Liver (tissue), 9 donors: ENCODE measurements around the gene WNT11. TPM values are rescaled to one million over a fixed set of nuclear protein-coding genes. Genes with fewer than 3 reads are reported as not detected.

Experiments used
- DNase-seq: peaks from one replicate; pipeline ENCODE4 v3.0.0-alpha.2; 2017; ENCODE audit warnings: low spot score
- H3K27ac ChIP-seq, 2 donors: one replicate each; pipeline ENCODE4 v1.7.0; 2013; ENCODE audit warnings: inconsistent platforms in 2 of 2, low read length in 2 of 2, control low read depth in 1 of 2, low read depth in 1 of 2, mild to moderate bottlenecking in 1 of 2
- H3K27me3 ChIP-seq, 4 donors: one replicate each; pipeline versions ENCODE4 v1.6.1 to v1.7.0; 2013; ENCODE audit warnings: low read length in 3 of 4, inconsistent platforms in 1 of 4, mild to moderate bottlenecking in 1 of 4, moderate library complexity in 1 of 4; ENCODE audit not compliant: control insufficient read depth in 4 of 4, insufficient read depth in 4 of 4
- H3K36me3 ChIP-seq, 4 donors: one replicate each; pipeline versions ENCODE4 v1.6.1 to v1.7.0; 2013; ENCODE audit warnings: low read length in 3 of 4, mild to moderate bottlenecking in 3 of 4, low read depth in 1 of 4, moderate library complexity in 1 of 4; ENCODE audit not compliant: control insufficient read depth in 4 of 4, insufficient read depth in 3 of 4
- H3K4me1 ChIP-seq, 4 donors: one replicate each; pipeline versions ENCODE4 v1.6.1 to v1.7.0; 2013; ENCODE audit warnings: low read length in 3 of 4, mild to moderate bottlenecking in 3 of 4, moderate library complexity in 1 of 4; ENCODE audit not compliant: control insufficient read depth in 4 of 4, insufficient read depth in 4 of 4
- H3K4me3 ChIP-seq, 3 donors: one replicate each; pipeline versions ENCODE4 v1.6.1 to v1.7.0; 2013; ENCODE audit warnings: low read length in 3 of 3, control low read depth in 1 of 3, low read depth in 1 of 3, mild to moderate bottlenecking in 1 of 3
- H3K9ac ChIP-seq, 2 donors: one replicate each; pipeline ENCODE4 v1.7.0; 2013; ENCODE audit warnings: low read length in 2 of 2, mild to moderate bottlenecking in 2 of 2, moderate library complexity in 2 of 2, control low read depth in 1 of 2, low read depth in 1 of 2
- H3K9me3 ChIP-seq, 4 donors: one replicate each; pipeline versions ENCODE4 v1.6.1 to v1.7.0; 2013; ENCODE audit warnings: low read length in 3 of 4; ENCODE audit not compliant: control insufficient read depth in 4 of 4
- EGR1 ChIP-seq, 2 donors: IDR thresholded peaks; 2 replicates each; pipeline ENCODE4 v1.6.1; 2016 to 2018; ENCODE audit warnings: antibody characterized with exemption in 2 of 2, low read depth in 2 of 2
- FOXA1 ChIP-seq: IDR thresholded peaks from 2 replicates; pipeline ENCODE4 v1.6.1; 2016; ENCODE audit warnings: antibody characterized with exemption
- FOXA2 ChIP-seq: IDR thresholded peaks from 2 replicates; pipeline ENCODE4 v1.6.1; 2016; ENCODE audit warnings: antibody characterized with exemption
- GABPA ChIP-seq, 2 donors: IDR thresholded peaks in 1 of 2; conservative IDR thresholded peaks in 1 of 2; 2 replicates each; pipeline ENCODE4 v1.6.1; 2016; ENCODE audit warnings: antibody characterized with exemption in 2 of 2, mild to moderate bottlenecking in 1 of 2, moderate library complexity in 1 of 2
- HNF4A ChIP-seq, 2 donors: conservative IDR thresholded peaks; 2 replicates each; pipeline ENCODE4 v1.6.1; 2016; ENCODE audit warnings: antibody characterized with exemption in 2 of 2, mild to moderate bottlenecking in 2 of 2
- HNF4G ChIP-seq: IDR thresholded peaks from 2 replicates; pipeline ENCODE4 v1.6.1; 2016; ENCODE audit warnings: antibody characterized with exemption
- NR2F2 ChIP-seq: IDR thresholded peaks from 2 replicates; pipeline ENCODE4 v1.6.1; 2016; ENCODE audit warnings: antibody characterized with exemption
- RAD21 ChIP-seq, 2 donors: IDR thresholded peaks; 2 replicates each; pipeline ENCODE4 v1.6.1; 2016; ENCODE audit warnings: antibody characterized with exemption in 2 of 2, mild to moderate bottlenecking in 2 of 2
- RXRA ChIP-seq, 2 donors: IDR thresholded peaks; 2 replicates each; pipeline ENCODE4 v1.6.1; 2017 to 2018; ENCODE audit warnings: antibody characterized with exemption in 2 of 2, mild to moderate bottlenecking in 1 of 2
- SP1 ChIP-seq: IDR thresholded peaks from 2 replicates; pipeline ENCODE4 v1.6.1; 2018; ENCODE audit warnings: antibody characterized with exemption, mild to moderate bottlenecking
- TAF1 ChIP-seq: conservative IDR thresholded peaks from 2 replicates; pipeline ENCODE4 v1.6.1; 2016; ENCODE audit warnings: antibody characterized with exemption, mild to moderate bottlenecking
- YY1 ChIP-seq: IDR thresholded peaks from 2 replicates; pipeline ENCODE4 v1.6.1; 2016; ENCODE audit warnings: antibody characterized with exemption, mild to moderate bottlenecking
- whole genome bisulfite sequencing: extraction: QIAGEN DNeasy Blood & Tissue Kit; methylation state at CpG from one replicate; pipeline ENCODE4 v1.1.7; 2013; 5-methylcytosine and 5-hydroxymethylcytosine counted together
- polyA plus RNA-seq, 2 donors: library from polyadenylated mRNA; stranded (reverse) in 1 of 2; unstranded in 1 of 2; fragments of 200-250 nt in 1 of 2; fragments of >200 nt in 1 of 2; fragmentation: Nextera tagmentation in 1 of 2; extraction: Ambion mirVana in 1 of 2; gene quantifications; one replicate each; pipeline versions ENCODE4 v1.2.1 to v1.2.3, GENCODE V29; 2013 to 2015
- total RNA-seq, 2 donors: library from RNA; depleted of rRNA; stranded (reverse); fragments of >200 nt; gene quantifications; one replicate each; pipeline ENCODE4 v1.2.3, GENCODE V29; 2014
- TF ChIP-seq, protein P1 (sequence below): IDR thresholded peaks from 2 replicates; pipeline ENCODE4 v1.6.1; 2016; ENCODE audit warnings: antibody characterized with exemption
- TF ChIP-seq, protein P2 (sequence below): IDR thresholded peaks from 2 replicates; pipeline ENCODE4 v1.6.1; 2016; ENCODE audit warnings: antibody characterized with exemption
- TF ChIP-seq, protein P3 (sequence below): fragments of 150-350 bp; IDR thresholded peaks from 2 replicates; pipeline ENCODE4 v1.5.1; 2017; ENCODE audit warnings: improper control_type of control experiment, low read depth, low read length; ENCODE audit not compliant: missing input control
- TF ChIP-seq, protein P4 (sequence below): IDR thresholded peaks from 2 replicates; pipeline ENCODE4 v1.6.1; 2016; ENCODE audit warnings: antibody characterized with exemption, mild to moderate bottlenecking
- TF ChIP-seq, protein P5 (sequence below): IDR thresholded peaks from 2 replicates; pipeline ENCODE4 v1.6.1; 2016; ENCODE audit warnings: antibody characterized with exemption
- donor health status: healthy.
- donor health status: healthy.
- donor health status: healthy.
- donor health status: healthy.
- donor health status: healthy.

The WNT11 gene
- total and polyA plus RNA-seq, 4 donors, result 1.1 to 4.8 (median 2.5) TPM

DNA sequence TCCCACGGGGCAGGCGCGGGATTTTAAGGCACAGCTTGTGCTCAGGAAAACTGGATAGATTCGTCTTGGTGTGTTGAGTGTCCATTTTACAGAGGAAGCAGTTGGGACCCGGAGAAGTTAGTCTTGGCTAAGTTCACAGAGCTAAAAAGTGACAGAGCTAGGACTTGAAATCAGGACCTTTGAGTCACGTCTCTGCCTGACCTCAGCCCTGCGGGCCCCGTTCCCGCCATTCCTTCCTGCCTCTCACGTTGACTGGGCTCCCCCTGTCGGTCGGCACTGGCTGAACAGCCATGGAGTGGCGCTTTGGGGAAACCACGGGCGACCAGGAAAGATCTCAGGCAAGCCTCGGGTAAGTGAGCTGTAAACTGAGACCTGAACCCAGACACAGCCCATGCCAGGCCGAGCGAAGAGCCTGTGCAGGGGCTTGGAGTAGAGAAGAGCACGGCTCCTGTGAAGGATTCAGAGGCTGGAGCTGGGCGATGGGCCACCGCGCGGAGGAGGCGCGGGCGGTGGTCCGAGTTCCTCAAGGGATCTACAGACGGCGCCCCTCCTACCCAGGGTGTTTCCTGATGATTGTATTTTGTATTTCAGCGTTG, 54.1 kb downstream of the WNT11 start:
- Histone ChIP-seq H3K27me3 (no peaks in the 10 kb centered on the region), H3K36me3 (no peaks in the 10 kb centered on the region), H3K9me3 (no peaks in the 10 kb centered on the region), H3K27ac (no peak overlapping the region), H3K4me1 (peaks cover 0 to 9% (median 5%) of the 10 kb centered on the region in 4 donors), H3K4me3 (peak overlapping the region in 1 of 3 donors; percentile 43), H3K9ac (peak overlapping the region in 1 of 2 donors; percentile 30)
- WGBS, result 19% methylated on average over 30 of the region's 30 CpGs
- DNase-seq, result peak; percentile 83
- TF ChIP-seq YY1 (peak; percentile 57), NR2F2 (peak; percentile 29), RAD21 (IDR thresholded peaks at IDR 0.05) (peak; percentile 96 to 97)
- TF ChIP-seq, protein P1, sequence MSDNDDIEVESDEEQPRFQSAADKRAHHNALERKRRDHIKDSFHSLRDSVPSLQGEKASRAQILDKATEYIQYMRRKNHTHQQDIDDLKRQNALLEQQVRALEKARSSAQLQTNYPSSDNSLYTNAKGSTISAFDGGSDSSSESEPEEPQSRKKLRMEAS, result no peak
- TF ChIP-seq, protein P2, sequence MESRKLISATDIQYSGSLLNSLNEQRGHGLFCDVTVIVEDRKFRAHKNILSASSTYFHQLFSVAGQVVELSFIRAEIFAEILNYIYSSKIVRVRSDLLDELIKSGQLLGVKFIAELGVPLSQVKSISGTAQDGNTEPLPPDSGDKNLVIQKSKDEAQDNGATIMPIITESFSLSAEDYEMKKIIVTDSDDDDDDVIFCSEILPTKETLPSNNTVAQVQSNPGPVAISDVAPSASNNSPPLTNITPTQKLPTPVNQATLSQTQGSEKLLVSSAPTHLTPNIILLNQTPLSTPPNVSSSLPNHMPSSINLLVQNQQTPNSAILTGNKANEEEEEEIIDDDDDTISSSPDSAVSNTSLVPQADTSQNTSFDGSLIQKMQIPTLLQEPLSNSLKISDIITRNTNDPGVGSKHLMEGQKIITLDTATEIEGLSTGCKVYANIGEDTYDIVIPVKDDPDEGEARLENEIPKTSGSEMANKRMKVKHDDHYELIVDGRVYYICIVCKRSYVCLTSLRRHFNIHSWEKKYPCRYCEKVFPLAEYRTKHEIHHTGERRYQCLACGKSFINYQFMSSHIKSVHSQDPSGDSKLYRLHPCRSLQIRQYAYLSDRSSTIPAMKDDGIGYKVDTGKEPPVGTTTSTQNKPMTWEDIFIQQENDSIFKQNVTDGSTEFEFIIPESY, result no peak
- TF ChIP-seq, protein P3, sequence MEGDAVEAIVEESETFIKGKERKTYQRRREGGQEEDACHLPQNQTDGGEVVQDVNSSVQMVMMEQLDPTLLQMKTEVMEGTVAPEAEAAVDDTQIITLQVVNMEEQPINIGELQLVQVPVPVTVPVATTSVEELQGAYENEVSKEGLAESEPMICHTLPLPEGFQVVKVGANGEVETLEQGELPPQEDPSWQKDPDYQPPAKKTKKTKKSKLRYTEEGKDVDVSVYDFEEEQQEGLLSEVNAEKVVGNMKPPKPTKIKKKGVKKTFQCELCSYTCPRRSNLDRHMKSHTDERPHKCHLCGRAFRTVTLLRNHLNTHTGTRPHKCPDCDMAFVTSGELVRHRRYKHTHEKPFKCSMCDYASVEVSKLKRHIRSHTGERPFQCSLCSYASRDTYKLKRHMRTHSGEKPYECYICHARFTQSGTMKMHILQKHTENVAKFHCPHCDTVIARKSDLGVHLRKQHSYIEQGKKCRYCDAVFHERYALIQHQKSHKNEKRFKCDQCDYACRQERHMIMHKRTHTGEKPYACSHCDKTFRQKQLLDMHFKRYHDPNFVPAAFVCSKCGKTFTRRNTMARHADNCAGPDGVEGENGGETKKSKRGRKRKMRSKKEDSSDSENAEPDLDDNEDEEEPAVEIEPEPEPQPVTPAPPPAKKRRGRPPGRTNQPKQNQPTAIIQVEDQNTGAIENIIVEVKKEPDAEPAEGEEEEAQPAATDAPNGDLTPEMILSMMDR, result peak; percentile 95

DNA sequence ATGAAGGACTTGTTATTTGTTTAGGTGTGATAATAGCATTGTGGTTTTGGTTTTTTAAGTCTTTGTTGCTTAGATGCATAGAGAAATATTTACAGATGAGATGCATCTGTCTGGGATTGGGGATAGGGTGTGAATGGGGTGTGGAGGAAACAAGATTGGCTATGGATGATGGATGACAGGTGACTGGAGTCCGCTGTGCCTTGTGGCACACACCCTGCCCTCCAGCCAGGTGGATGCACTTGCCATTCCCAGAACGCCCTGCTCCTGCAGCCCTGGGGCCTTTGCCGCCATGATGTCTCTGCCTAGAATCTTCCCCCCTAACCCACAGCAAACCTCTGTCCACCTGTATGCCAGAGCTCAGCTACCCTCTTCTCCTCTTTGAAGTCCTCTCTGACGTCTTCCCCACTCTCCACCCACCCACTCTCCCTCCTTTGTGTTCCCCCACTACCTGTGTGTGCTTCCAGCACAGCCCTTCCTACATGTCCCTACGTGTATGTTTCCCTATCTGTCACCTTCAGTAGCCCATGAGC, 54.7 kb downstream of the WNT11 start:
- Histone ChIP-seq H3K9me3 (no peaks in the 10 kb centered on the region), H3K27me3 (no peaks in the 10 kb centered on the region), H3K4me1 (peaks cover 0 to 9% (median 5%) of the 10 kb centered on the region in 4 donors), H3K4me3 (no peak overlapping the region), H3K27ac (no peak overlapping the region), H3K9ac (no peak overlapping the region), H3K36me3 (no peaks in the 10 kb centered on the region)
- 77% methylated on average over 5 of the region's 5 CpGs for WGBS
- TF ChIP-seq FOXA2 (no peak), GABPA (IDR thresholded peaks at IDR 0.05 in 1 of 2, conservative IDR thresholded peaks at IDR 0.05 in 1 of 2) (no peak), YY1 (no peak), RAD21 (IDR thresholded peaks at IDR 0.05) (no peak), TAF1 (no peak), NR2F2 (no peak), RXRA (IDR thresholded peaks at IDR 0.05) (no peak), FOXA1 (no peak), EGR1 (IDR thresholded peaks at IDR 0.05; ENCODE audit: low read depth in 2 of 2) (no peak), HNF4A (conservative IDR thresholded peaks at IDR 0.05) (no peak), SP1 (no peak), HNF4G (no peak)
- TF ChIP-seq, protein P4, sequence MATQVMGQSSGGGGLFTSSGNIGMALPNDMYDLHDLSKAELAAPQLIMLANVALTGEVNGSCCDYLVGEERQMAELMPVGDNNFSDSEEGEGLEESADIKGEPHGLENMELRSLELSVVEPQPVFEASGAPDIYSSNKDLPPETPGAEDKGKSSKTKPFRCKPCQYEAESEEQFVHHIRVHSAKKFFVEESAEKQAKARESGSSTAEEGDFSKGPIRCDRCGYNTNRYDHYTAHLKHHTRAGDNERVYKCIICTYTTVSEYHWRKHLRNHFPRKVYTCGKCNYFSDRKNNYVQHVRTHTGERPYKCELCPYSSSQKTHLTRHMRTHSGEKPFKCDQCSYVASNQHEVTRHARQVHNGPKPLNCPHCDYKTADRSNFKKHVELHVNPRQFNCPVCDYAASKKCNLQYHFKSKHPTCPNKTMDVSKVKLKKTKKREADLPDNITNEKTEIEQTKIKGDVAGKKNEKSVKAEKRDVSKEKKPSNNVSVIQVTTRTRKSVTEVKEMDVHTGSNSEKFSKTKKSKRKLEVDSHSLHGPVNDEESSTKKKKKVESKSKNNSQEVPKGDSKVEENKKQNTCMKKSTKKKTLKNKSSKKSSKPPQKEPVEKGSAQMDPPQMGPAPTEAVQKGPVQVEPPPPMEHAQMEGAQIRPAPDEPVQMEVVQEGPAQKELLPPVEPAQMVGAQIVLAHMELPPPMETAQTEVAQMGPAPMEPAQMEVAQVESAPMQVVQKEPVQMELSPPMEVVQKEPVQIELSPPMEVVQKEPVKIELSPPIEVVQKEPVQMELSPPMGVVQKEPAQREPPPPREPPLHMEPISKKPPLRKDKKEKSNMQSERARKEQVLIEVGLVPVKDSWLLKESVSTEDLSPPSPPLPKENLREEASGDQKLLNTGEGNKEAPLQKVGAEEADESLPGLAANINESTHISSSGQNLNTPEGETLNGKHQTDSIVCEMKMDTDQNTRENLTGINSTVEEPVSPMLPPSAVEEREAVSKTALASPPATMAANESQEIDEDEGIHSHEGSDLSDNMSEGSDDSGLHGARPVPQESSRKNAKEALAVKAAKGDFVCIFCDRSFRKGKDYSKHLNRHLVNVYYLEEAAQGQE, result no peak
- TF ChIP-seq, protein P3, result no peak
- TF ChIP-seq, protein P1, result no peak
- TF ChIP-seq, protein P5, sequence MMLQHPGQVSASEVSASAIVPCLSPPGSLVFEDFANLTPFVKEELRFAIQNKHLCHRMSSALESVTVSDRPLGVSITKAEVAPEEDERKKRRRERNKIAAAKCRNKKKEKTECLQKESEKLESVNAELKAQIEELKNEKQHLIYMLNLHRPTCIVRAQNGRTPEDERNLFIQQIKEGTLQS, result no peak
- DNase-seq, result no peak
